ENCODE data around the gene ARG1.
"Not testable (repeated sequence)": the region's sequence is repeated elsewhere in the genome, so short reads cannot be mapped to it uniquely, and the experiment has no call there.

ARG1 gene

DNA sequence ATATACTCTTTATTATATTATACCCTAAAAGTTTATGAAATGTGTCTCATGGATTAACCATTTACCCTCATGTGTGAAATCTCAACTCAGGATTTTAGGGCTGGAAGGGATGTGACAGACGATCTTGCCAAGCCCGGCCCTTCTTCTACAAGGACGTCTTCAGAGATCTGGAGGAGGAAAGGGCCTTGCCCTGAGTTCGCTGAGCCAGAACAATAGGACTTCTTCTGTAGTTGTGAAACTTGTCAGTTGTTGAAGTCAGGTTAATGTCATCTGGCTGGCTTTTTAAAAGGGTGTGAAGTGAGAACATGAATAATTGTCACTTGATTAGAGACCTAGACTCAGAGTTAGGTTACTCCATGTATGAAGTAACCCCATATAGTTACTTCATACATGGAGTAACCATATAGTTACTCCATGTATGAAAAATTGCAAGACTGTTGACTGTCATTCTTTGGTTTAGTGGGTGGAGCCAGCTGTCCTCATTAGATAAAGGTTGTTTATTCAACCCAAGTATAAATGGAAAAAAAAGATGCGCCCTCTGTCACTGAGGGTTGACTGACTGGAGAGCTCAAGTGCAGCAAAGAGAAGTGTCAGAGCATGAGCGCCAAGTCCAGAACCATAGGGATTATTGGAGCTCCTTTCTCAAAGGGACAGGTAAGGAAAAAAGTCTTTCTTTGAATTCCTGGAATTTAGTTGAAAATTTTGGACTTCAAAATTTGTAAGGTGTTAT, at the start of gene ARG1:
Gene ARG1, plus strand, starts transcription at position 541 of the 730 bp plus-strand sequence. Its CDS starts 57 bp downstream, at position 598.
- DNase-seq, result no peak

- DNase-seq, result no peak
These were observed 48.9 kb upstream of the ARG1 start for GRCh38 chr6:131523988-131524673.

GRCh38 chr6:131524695-131525336, 48.2 kb upstream of the ARG1 start:
- DNase-seq, result no peak

DNA sequence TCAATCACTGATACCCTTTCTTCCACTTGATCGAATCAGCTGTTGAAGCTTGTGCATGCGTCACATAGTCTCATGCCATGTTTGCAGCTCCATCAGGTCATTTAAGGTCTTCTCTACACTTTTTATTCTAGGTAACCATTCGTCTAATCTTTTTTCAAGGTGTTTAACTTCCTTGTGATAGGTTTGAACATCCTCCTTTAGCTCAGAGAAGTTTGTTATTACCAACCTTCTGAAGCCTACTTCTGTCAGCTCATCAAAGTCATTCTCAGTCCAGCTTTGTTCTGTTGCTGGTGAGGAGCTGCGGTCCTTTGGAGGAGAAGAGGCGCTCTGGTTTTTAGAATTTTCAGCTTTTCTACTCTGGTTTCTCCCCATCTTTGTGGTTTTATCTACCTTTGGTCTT, 42.1 kb upstream of the ARG1 start:
- DNase-seq, result not testable (repeated sequence)

DNA sequence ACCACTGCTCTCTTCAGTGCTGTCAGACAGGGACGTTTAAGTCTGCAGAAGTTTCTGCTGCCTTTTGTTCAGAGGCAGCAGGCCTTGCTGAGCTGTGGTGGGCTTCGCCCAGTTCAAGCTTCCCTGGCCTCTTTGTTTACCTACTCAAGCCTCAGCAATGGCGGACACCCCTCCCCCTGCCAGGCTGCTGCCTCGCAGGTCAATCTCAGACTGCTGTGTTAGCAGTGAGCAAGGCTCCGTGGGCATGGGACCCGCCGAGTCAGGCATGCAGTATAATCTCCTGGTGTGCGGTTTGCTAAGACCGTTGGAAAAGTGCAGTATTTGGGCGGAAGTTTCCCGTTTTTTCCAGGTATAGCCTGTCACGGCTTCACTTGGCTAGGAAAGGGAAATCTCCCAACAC, 41.3 kb upstream of the ARG1 start:
- not testable (repeated sequence) for DNase-seq

DNA sequence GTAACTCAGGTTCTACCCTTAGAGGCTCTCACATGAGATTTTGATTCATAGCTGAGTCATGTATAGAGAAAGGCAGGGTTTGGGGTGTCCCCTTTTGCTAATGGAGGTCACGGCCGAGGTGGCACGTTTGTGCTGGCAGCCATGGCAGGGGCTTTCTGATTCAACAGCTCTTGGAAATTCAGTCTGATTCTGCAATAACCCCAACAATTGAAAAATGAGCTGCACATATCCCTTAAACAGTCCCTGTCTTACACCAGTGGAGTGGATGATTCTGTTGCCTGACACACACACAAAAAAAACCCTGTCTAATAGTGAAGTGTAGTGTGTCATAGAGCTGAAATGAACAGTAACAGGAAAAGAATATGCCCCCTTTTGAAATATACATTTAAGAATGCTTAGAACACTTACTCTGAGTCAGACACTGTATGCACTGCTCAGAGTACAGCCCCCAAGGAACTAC, 40.4 kb upstream of the ARG1 start:
- no peak for DNase-seq

DNA sequence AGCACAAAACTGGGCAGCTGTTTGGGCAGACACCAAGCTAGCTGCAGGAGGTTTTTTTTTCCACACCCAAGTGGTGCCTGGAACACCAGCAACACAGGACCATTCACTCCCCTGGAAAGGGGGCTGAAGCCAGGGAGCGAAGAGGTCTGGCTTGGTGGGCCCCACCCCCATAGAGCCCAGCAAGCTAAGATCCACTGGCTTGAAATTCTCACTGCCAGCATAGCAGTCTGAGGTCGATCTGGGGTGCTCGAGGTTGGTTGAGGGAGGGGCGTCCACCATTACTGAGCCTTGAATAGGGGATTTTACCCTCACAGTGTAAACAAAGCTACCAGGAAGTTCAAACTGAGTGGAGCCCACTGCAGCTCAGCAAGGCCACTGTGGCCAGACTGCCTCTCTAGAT, 34.4 kb upstream of the ARG1 start:
- not testable (repeated sequence) for DNase-seq

DNA sequence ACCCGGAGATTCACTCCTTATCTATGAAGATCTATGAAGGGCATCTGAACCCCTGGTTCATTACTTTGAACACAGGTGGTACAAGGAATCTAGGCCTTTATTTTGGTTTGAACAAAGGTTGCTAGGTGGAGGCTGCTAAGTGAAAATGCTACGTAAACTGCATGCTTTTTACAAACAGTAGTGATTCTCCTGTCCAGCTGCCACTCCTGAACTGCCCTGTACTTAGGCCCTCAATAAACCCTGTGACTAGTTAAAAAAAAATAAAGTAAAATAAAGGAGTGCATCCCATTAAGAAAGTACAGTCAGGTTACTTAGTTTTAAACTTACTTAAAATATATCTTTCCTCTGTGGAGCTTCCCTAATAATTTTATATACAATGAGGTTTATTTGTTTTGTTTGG, 27.7 kb upstream of the ARG1 start:
- no peak for DNase-seq

GRCh38 chr6:131547488-131547887, 25.5 kb upstream of the ARG1 start:
- DNase-seq, result no peak

DNA sequence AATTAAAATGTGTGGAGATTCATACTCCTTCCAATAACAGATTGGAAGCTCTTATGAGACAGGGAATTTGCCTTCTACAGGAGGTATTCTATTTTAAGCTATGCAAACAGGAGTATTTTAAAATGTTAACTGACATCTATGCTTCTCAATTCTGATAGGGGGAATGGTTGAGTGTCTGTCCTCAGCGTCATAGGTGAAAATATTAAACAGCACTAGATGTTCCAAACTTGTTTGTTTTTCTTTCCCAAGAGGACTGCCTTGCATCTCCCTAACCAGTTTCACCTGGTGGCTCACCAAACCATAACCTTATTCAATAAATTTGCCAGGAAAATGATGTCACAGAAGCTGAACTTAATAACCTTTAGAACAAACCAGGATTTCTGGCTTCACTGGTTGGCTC, 24.6 kb upstream of the ARG1 start:
- no peak for DNase-seq

DNA sequence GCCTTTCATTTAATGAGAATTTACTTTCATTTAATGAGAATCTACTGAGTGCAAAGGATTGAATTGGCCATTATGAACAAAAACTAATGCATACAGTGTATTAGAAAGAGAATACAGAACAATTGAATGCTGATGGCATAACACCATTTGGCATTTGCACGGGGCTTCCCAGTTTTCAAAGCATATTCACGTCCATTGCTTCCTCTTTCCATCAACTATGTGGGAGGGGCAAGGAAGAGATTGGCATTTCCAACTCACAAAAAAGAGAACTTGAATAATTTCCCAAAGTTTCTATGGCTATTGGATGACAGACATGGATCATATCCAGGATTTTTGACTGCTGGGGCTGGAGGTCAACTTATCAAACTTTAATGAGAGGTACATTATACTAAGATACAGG, 23.2 kb upstream of the ARG1 start:
- no peak for DNase-seq

GRCh38 chr6:131551902-131552301, 21.1 kb upstream of the ARG1 start:
- DNase-seq, result no peak

DNA sequence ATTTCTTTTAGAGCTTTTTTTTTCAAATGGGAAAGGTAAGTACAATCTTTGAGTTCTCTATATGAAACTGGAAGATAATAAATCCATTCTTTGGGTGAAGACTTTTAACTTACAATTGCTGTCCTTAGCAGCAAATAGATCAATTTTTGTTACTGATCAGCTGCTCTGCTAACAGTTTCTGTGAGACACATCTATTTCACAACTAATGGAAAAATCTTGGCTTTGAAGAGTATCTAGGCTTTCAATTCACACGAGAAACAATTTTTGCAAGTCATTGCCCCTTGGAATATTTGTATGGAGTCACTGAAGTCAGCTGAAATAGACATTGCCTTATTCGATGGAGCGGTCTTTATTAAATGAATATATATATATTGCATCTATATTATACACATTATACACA, 20.5 kb upstream of the ARG1 start:
- no peak for DNase-seq

- no peak for DNase-seq
These were observed 17.0 kb upstream of the ARG1 start for GRCh38 chr6:131555992-131556391.

DNA sequence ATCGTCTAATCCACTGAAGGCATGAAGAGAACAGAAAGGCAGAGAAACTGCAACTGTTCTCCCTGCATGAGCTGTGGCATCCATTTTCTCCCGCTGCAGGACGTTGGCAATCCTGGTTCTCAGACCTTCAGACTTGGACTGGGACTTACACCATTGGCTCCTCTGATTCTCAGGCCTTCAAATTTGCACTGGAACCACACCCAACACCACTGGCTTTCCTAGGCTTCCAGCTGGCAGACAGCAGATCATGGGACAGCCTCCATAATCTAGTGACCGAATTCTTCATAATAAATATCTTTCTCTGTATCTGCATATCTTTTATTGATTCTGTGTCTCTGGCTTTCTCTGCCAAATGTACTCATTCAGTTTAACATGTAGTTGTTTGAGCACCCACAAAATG, 14.1 kb upstream of the ARG1 start:
- no peak for DNase-seq

DNA sequence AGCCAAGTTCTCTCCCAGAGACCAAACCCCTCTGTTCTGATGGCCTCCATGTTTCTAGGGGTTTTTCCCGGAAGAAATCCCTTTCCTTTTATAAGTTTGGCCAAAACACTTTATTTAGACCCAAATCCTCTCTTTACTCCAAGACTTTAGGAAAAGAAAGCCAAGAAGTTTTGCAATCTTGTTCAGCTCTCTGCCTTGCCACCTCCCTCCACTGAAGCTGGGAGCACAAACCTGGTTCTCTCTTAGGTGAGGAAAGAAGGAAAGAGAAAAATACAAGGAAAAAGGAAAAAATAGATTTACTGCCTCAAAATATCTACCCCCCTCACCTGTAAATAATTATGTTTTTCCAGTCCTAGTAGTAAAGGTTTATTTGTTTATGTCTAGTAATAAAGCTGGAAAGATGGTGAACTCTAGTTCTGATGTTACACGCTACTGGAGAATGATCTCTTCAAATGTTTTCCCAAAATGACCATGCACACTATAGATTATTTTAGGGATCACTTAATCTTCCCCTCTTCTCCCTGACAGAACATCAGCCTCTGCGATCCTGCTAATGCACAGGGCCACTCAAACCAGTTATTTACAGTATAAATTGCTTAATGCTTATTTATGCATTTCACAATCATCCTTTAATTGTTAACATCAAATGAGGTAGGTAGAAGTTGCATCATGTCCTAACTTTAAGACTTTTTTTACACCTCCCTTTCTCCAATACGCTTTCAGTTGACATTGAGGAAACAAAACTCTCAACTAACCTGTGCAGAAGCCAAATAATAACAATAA, 10.9 kb upstream of the ARG1 start:
- DNase-seq, result no peak

DNA sequence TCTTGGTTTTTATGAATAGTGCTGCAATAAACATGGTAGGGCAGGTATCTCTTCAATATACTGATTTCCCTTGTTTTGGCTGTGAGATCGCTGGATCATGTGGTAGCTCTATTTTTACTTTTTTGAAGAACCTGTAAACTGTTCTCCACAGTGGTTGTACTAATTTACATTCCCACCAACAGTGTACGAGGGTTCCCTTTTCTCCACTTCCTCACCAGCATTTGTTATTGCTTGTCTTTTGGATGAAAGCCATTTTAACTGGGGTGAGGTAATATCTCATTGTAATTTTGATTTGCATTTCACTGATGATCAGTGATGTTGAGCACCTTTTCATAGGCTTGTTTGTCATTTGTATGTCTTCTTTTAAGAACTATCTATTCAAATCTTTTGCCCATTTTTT, 8.0 kb upstream of the ARG1 start:
- DNase-seq, result no peak

- DNase-seq, result no peak
These were observed 4.3 kb upstream of the ARG1 start for GRCh38 chr6:131568726-131569125.

DNA sequence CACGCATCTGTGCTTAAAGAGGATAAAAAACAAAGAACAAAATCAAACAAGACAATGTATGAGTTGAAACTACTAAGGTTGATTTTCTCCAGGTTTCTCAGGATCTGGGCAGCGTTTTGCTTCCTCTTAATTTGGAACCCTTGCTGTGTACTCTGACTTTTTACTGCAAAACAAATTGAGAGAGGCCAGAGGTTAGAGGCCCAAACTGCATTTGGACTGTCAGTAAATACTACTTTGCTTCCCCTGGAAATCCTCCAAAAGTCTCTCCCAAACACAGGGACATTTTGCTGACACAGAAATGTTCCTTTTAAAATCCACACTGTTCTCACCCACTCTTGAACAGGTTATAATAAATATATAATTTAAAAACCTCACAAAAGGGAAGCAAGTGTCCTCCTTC, 1.1 kb downstream of the ARG1 start:
- DNase-seq, result no peak

DNA sequence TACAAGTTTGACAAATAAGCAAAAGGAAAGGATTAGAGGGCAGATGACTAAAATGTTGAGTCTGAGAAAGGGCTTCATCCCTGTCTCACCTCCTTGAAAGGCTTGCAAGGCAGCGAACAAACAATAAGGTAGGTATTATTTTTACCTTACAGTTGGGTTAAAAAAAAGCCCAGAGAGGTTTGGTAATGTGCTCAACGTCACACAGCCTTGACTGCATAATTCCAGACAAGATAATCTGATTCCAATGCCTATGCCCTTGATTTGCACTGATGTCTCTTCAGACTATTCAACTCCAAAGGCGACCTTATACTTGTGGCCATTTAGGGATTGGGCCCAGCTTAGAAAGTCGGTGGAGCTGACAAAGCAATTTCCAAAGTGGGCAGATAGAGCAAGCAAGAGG, 1.7 kb downstream of the ARG1 start:
- DNase-seq, result no peak

- DNase-seq, result no peak
These were observed 2.9 kb downstream of the ARG1 start for GRCh38 chr6:131575834-131576478.

DNA sequence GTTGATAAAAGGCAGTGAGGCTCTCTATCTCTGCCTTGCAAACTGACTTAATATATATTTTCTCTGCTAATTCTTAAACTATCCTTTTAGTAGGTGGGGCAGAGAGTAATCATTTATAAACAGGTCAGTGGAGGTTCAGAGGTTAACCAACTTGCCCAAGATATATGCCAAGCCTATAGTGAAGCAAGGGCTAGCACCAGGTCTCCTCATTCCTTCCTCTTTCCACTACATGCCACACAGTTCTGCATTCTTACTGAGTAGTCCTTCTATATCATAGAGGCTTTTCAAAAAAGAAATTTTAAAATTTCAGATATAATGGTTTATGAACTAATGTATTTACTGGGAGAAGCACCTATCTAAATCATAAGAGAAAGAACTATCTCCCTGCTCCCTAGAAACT, 8.5 kb downstream of the ARG1 start:
- DNase-seq, result no peak

GRCh38 chr6:131586543-131586942, 13.5 kb downstream of the ARG1 start:
- no peak for DNase-seq

All from NCI-H524 (cell line).